HCT116 (cell line): ENCODE measurements around the gene AHRR. TPM values are rescaled to one million over a fixed set of nuclear protein-coding genes. Genes with fewer than 3 reads are reported as not detected.
A peak's percentile ranks its signal among the peaks of the same experiment; 100 is the strongest.

ENCODE experiments used
- ATAC-seq: fragments of 200-7000 bp; cut with Tn5 transposase; 2 replicates; pipeline ENCODE4 v1.9.1; 2020; ENCODE audit warnings: mild to moderate bottlenecking, moderate library complexity
- BruUV-seq: library from RNA; stranded (reverse); fragments of 400-500 nt; replicated peaks from 2 replicates; lab custom pipeline; 2021; lab: Mats Ljungman, UMichigan
- CTCF ChIA-PET: fragments of 300-600 bp; sonication (Branson Sonifier 250); formaldehyde crosslinking; loops from one replicate; lab custom pipeline; 2021; ENCODE audit warnings: antibody characterized with exemption; lab: Charles Lee
- POLR2A ChIA-PET: fragments of 300-600, 350-600 bp; sonication (Branson Sonifier 250); formaldehyde crosslinking; loops from one replicate; lab custom pipeline; 2021; ENCODE audit warnings: antibody characterized with exemption; lab: Charles Lee
- RAD21 ChIA-PET, 2 experiments: fragments of 300-600 bp; sonication (Branson Sonifier 250); formaldehyde crosslinking; loops; one replicate each; lab custom pipeline; 2023; ENCODE audit warnings: low total read pairs in 2 of 2; ENCODE audit not compliant: uncharacterized antibody in 2 of 2, unreplicated experiment in 2 of 2, low non-redundant PET in 1 of 2; lab: Charles Lee
- DNase-seq: peaks from one replicate; pipeline ENCODE4 v3.0.0-alpha.2; 2010; ENCODE audit warnings: low read depth, low spot score
- H2AFZ ChIP-seq: fragments of 200-600 bp; shearing (Covaris generic), sonication (generic); 2 replicates; pipeline ENCODE4 v1.6.1; 2017; ENCODE audit warnings: low read depth, mixed run types, mixed read lengths, antibody characterized with exemption, low read length; ENCODE audit not compliant: poor library complexity, severe bottlenecking
- H3K27ac ChIP-seq: 2 replicates; pipeline ENCODE4 v1.5.1; 2012; ENCODE audit warnings: low read depth, low read length
- H3K27me3 ChIP-seq: fragments of 200-600 bp; sonication (generic); 2 replicates; pipeline ENCODE4 v1.6.1; 2016; ENCODE audit warnings: mixed run types, low read length, mixed read lengths; ENCODE audit not compliant: insufficient read depth
- H3K36me3 ChIP-seq, 2 experiments: fragments of 200-500 bp in 1 of 2; fragments of 200-600 bp in 1 of 2; sonication (Bioruptor generic) in 1 of 2; sonication (generic) in 1 of 2; 2 replicates each; pipeline versions ENCODE4 v1.5.1 to v1.6.1; 2014 to 2016; ENCODE audit warnings: low read length in 2 of 2, inconsistent platforms in 1 of 2, mixed read lengths in 1 of 2, mixed run types in 1 of 2; ENCODE audit not compliant: insufficient read depth in 2 of 2, control insufficient read depth in 1 of 2
- H3K4me1 ChIP-seq, 2 experiments: fragments of 200-600 bp in 1 of 2; sonication (generic) in 1 of 2; 2 replicates each; pipeline versions ENCODE4 v1.5.1 to v1.6.1; 2012 to 2017; ENCODE audit warnings: low read length in 2 of 2, inconsistent platforms in 1 of 2, mild to moderate bottlenecking in 1 of 2, mixed read lengths in 1 of 2, mixed run types in 1 of 2, moderate library complexity in 1 of 2; ENCODE audit not compliant: insufficient read depth in 2 of 2, control insufficient read depth in 1 of 2
- H3K4me2 ChIP-seq: fragments of 200-600 bp; sonication (generic); 2 replicates; pipeline ENCODE4 v1.6.1; 2017; ENCODE audit warnings: mixed run types, low read length, mixed read lengths
- H3K4me3 ChIP-seq, 2 experiments: fragments of 200-600 bp in 1 of 2; sonication (generic) in 1 of 2; replicated peaks in 1 of 2; 2 replicates each; pipeline ENCODE4 v1.5.1; 2011 to 2016; ENCODE audit warnings: low read length in 2 of 2, control low read depth in 1 of 2, low read depth in 1 of 2, mild to moderate bottlenecking in 1 of 2, mixed read lengths in 1 of 2, mixed run types in 1 of 2
- H3K79me2 ChIP-seq: fragments of 200-600 bp; sonication (generic); 2 replicates; pipeline ENCODE4 v1.6.1; 2017; ENCODE audit warnings: mild to moderate bottlenecking, mixed run types, low read length, moderate library complexity, mixed read lengths; ENCODE audit not compliant: insufficient read depth
- H3K9ac ChIP-seq: fragments of 200-600 bp; sonication (generic); 2 replicates; pipeline ENCODE4 v1.6.1; 2016; ENCODE audit warnings: low read length, mixed read lengths
- H3K9me2 ChIP-seq: fragments of 200-600 bp; sonication (generic), shearing (Covaris generic); 2 replicates; pipeline ENCODE4 v1.6.1; 2017; ENCODE audit warnings: mixed run types, mild to moderate bottlenecking, moderate library complexity; ENCODE audit not compliant: insufficient read depth
- H3K9me3 ChIP-seq, 2 experiments: fragments of 200-500 bp in 1 of 2; fragments of 200-600 bp in 1 of 2; sonication (Bioruptor generic) in 1 of 2; sonication (generic) in 1 of 2; 2 replicates each; pipeline ENCODE4 v1.6.1; 2014 to 2017; ENCODE audit warnings: low read length in 2 of 2, mixed read lengths in 2 of 2, inconsistent platforms in 1 of 2, low read depth in 1 of 2, mild to moderate bottlenecking in 1 of 2, mixed run types in 1 of 2, moderate library complexity in 1 of 2; ENCODE audit not compliant: control insufficient read depth in 1 of 2, insufficient read depth in 1 of 2
- H4K20me1 ChIP-seq: fragments of 200-600 bp; sonication (generic), shearing (Covaris generic); 2 replicates; pipeline ENCODE4 v1.6.1; 2017; ENCODE audit warnings: mixed run types, mild to moderate bottlenecking, moderate library complexity; ENCODE audit not compliant: insufficient read depth
- CEBPB ChIP-seq: IDR thresholded peaks from 2 replicates; pipeline ENCODE4 v1.6.1; 2012; ENCODE audit warnings: low read depth
- ELF1 ChIP-seq: IDR thresholded peaks from 2 replicates; pipeline ENCODE4 v1.6.1; 2012; ENCODE audit warnings: low read depth, borderline replicate concordance
- EZH2 ChIP-seq: fragments of 200-600 bp; sonication (generic); IDR thresholded peaks from 2 replicates; pipeline ENCODE4 v1.6.1; 2017; ENCODE audit warnings: antibody characterized with exemption, mixed run types
- JUND ChIP-seq: IDR thresholded peaks from 2 replicates; pipeline ENCODE4 v1.6.1; 2012
- MAX ChIP-seq: IDR thresholded peaks from 2 replicates; pipeline ENCODE4 v1.6.1; 2012
- POLR2AphosphoS5 ChIP-seq: IDR thresholded peaks from 2 replicates; pipeline ENCODE4 v1.6.1; 2011; ENCODE audit warnings: mild to moderate bottlenecking, low read depth, low read length, moderate library complexity
- RAD21 ChIP-seq: IDR thresholded peaks from 2 replicates; pipeline ENCODE4 v1.6.1; 2012; ENCODE audit warnings: low read depth, mild to moderate bottlenecking
- SIN3A ChIP-seq: IDR thresholded peaks from 2 replicates; pipeline ENCODE4 v1.6.1; 2012; ENCODE audit warnings: low read depth
- SP1 ChIP-seq: IDR thresholded peaks from 2 replicates; pipeline ENCODE4 v1.6.1; 2012; ENCODE audit warnings: low read depth
- SRF ChIP-seq: IDR thresholded peaks from 2 replicates; pipeline ENCODE4 v1.6.1; 2012; ENCODE audit warnings: low read depth
- TCF7L2 ChIP-seq: IDR thresholded peaks from 2 replicates; pipeline ENCODE4 v1.7.0; 2011; ENCODE audit warnings: borderline replicate concordance, inconsistent platforms; ENCODE audit not compliant: insufficient read depth, insufficient read length; ENCODE audit errors: extremely low read depth
- YY1 ChIP-seq: IDR thresholded peaks from 2 replicates; pipeline ENCODE4 v1.6.1; 2011; ENCODE audit warnings: low read length, low read depth, moderate library complexity, mild to moderate bottlenecking; ENCODE audit not compliant: insufficient replicate concordance; ENCODE audit errors: extremely low read depth
- ZFX ChIP-seq: fragments of 450-650 bp; IDR thresholded peaks from 2 replicates; pipeline ENCODE4 v1.6.1; 2017
- ZNF274 ChIP-seq: fragments of 200-500 bp; sonication (Bioruptor generic); IDR thresholded peaks from 2 replicates; pipeline ENCODE4 v1.6.1; 2014; ENCODE audit warnings: mild to moderate bottlenecking, low read depth, low read length, inconsistent platforms
- intact Hi-C: fragments of 100-400 bp; cut with micrococcal nuclease; formaldehyde crosslinking; loops from 2 replicates; pipeline ENCODE4 v1.10.0; 2022
- total RNA-seq: library from RNA; stranded (reverse); gene quantifications from one replicate; pipeline ENCODE4 v1.2.1, GENCODE V29; 2021; ENCODE audit not compliant: unreplicated experiment
- TF ChIP-seq, protein P1 (sequence below): IDR thresholded peaks from 2 replicates; pipeline ENCODE4 v1.6.1; 2012
- TF ChIP-seq, protein P2 (sequence below): IDR thresholded peaks from 2 replicates; pipeline ENCODE4 v1.6.1; 2011; ENCODE audit warnings: mild to moderate bottlenecking, low read length, moderate library complexity; ENCODE audit not compliant: insufficient replicate concordance; ENCODE audit errors: extremely low read depth
- TF ChIP-seq, protein P3 (sequence below): IDR thresholded peaks from 2 replicates; pipeline ENCODE4 v1.6.1; 2012; ENCODE audit warnings: low read depth

The AHRR gene
- total RNA-seq, 1 experiment from 2014 or later, result 12.7 TPM

- TF ChIP-seq ELF1 (no peak), SIN3A (no peak), EZH2 (no peak), YY1 (no peak), ZFX (no peak), SP1 (no peak), SRF (no peak)
- TF ChIP-seq, protein P1, sequence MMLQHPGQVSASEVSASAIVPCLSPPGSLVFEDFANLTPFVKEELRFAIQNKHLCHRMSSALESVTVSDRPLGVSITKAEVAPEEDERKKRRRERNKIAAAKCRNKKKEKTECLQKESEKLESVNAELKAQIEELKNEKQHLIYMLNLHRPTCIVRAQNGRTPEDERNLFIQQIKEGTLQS, result no peak
Measured at GRCh38 chr5:322281-322941, 897 bp downstream of the AHRR start (continued).

GRCh38 chr5:322942-323879, 1.7 kb downstream of the AHRR start:
- DNase-seq (no peak), ATAC-seq (no peak)
- Histone ChIP-seq H3K4me2 (0 out of 2 replicates have a peak overlapping the region, but pooled peaks have one; percentile 81), H3K36me3 (no peaks in the 10 kb centered on the region), H3K9me2 (no peaks in the 10 kb centered on the region), H4K20me1 (no peaks in the 10 kb centered on the region), H3K27me3 (no peaks in the 10 kb centered on the region), H3K27ac (no peak overlapping the region), H3K9ac (0 out of 2 replicates have a peak overlapping the region, but pooled peaks have one; percentile 72), H3K4me3 (no peak overlapping the region), H3K4me1 (peaks cover 13 to 46% of the 10 kb centered on the region in 2 experiments), H3K9me3 (no peaks in the 10 kb centered on the region), H3K79me2 (no peaks in the 10 kb centered on the region), H2AFZ (no peak overlapping the region)
- intact Hi-C loops, result no loop called here
- ChIA-PET POLR2A (no interaction called here), RAD21 (no interaction called here), CTCF (no interaction called here)
- TSS peak; percentile 45 for BruUV-seq
- TF ChIP-seq EZH2 (no peak), POLR2AphosphoS5 (no peak), MAX (no peak), ZFX (no peak), SRF (no peak), CEBPB (no peak), YY1 (no peak), ZNF274 (no peak), RAD21 (no peak), JUND (no peak), TCF7L2 (no peak)
- TF ChIP-seq, protein P2, sequence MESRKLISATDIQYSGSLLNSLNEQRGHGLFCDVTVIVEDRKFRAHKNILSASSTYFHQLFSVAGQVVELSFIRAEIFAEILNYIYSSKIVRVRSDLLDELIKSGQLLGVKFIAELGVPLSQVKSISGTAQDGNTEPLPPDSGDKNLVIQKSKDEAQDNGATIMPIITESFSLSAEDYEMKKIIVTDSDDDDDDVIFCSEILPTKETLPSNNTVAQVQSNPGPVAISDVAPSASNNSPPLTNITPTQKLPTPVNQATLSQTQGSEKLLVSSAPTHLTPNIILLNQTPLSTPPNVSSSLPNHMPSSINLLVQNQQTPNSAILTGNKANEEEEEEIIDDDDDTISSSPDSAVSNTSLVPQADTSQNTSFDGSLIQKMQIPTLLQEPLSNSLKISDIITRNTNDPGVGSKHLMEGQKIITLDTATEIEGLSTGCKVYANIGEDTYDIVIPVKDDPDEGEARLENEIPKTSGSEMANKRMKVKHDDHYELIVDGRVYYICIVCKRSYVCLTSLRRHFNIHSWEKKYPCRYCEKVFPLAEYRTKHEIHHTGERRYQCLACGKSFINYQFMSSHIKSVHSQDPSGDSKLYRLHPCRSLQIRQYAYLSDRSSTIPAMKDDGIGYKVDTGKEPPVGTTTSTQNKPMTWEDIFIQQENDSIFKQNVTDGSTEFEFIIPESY, result no peak
- TF ChIP-seq, protein P3, sequence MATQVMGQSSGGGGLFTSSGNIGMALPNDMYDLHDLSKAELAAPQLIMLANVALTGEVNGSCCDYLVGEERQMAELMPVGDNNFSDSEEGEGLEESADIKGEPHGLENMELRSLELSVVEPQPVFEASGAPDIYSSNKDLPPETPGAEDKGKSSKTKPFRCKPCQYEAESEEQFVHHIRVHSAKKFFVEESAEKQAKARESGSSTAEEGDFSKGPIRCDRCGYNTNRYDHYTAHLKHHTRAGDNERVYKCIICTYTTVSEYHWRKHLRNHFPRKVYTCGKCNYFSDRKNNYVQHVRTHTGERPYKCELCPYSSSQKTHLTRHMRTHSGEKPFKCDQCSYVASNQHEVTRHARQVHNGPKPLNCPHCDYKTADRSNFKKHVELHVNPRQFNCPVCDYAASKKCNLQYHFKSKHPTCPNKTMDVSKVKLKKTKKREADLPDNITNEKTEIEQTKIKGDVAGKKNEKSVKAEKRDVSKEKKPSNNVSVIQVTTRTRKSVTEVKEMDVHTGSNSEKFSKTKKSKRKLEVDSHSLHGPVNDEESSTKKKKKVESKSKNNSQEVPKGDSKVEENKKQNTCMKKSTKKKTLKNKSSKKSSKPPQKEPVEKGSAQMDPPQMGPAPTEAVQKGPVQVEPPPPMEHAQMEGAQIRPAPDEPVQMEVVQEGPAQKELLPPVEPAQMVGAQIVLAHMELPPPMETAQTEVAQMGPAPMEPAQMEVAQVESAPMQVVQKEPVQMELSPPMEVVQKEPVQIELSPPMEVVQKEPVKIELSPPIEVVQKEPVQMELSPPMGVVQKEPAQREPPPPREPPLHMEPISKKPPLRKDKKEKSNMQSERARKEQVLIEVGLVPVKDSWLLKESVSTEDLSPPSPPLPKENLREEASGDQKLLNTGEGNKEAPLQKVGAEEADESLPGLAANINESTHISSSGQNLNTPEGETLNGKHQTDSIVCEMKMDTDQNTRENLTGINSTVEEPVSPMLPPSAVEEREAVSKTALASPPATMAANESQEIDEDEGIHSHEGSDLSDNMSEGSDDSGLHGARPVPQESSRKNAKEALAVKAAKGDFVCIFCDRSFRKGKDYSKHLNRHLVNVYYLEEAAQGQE, result no peak
